NB4 (cell line): ENCODE results near the gene GABBR2.

Experiments used
- POLR2A ChIP-seq: IDR thresholded peaks from 2 replicates; pipeline ENCODE4 v1.6.1; 2011; ENCODE audit warnings: mild to moderate bottlenecking; ENCODE audit not compliant: insufficient read length; ENCODE audit errors: extremely low read depth
- TF ChIP-seq, protein P1 (sequence below): IDR thresholded peaks from one replicate; pipeline ENCODE4 v1.5.1; 2012; ENCODE audit warnings: low read depth, low read length

DNA sequence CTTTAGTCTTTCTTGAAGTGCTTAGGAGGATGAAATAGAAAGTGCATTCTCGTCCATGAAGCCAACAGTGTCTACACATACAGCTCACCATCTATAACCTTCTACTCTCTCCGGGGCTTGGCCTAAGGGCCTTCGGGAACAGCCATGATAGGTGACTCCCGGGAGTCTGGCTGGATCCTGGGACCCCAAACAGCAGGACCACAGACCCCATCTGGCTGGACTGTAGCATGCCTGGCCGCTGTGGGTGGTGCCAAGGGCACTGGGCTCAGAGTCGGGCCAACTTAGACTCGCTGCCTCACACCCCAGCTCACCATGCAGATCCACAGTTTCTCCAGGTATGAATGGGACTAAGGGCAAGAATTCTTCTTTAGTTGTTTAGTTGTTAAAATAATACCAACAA lies 16.3 kb downstream of the GABBR2 start:
- TF ChIP-seq, protein P1, sequence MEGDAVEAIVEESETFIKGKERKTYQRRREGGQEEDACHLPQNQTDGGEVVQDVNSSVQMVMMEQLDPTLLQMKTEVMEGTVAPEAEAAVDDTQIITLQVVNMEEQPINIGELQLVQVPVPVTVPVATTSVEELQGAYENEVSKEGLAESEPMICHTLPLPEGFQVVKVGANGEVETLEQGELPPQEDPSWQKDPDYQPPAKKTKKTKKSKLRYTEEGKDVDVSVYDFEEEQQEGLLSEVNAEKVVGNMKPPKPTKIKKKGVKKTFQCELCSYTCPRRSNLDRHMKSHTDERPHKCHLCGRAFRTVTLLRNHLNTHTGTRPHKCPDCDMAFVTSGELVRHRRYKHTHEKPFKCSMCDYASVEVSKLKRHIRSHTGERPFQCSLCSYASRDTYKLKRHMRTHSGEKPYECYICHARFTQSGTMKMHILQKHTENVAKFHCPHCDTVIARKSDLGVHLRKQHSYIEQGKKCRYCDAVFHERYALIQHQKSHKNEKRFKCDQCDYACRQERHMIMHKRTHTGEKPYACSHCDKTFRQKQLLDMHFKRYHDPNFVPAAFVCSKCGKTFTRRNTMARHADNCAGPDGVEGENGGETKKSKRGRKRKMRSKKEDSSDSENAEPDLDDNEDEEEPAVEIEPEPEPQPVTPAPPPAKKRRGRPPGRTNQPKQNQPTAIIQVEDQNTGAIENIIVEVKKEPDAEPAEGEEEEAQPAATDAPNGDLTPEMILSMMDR, result no peak
- TF ChIP-seq POLR2A, result no peak
